Measurements from ENCODE around the gene IGF1R. TPM values are rescaled to one million over a fixed set of nuclear protein-coding genes. Genes with fewer than 3 reads are reported as not detected.
"Not testable (repeated sequence)": the region's sequence is repeated elsewhere in the genome, so short reads cannot be mapped to it uniquely, and the experiment has no call there.

IGF1R gene
- total RNA-seq, 1 donor from 2014 or later, result 53.7 TPM

DNA sequence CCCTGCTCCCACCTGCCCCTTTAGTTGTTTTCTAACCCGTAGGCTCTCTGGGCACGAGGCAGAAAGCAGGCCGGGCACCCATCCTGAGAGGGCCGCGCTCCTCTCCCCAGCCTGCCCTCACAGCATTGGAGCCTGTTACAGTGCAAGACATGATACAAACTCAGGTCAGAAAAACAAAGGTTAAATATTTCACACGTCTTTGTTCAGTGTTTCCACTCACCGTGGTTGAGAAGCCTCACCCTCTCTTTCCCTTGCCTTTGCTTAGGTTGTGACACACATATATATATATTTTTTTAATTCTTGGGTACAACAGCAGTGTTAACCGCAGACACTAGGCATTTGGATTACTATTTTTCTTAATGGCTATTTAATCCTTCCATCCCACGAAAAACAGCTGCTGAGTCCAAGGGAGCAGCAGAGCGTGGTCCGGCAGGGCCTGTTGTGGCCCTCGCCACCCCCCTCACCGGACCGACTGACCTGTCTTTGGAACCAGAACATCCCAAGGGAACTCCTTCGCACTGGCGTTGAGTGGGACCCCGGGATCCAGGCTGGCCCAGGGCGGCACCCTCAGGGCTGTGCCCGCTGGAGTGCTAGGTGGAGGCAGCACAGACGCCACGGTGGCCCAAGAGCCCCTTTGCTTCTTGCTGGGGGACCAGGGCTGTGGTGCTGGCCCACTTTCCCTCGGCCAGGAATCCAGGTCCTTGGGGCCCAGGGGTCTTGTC is 310.7 kb downstream of the IGF1R start:
- DNase-seq (ENCODE audit: low spot score), result no peak

- DNase-seq (ENCODE audit: low spot score), result no peak
Observed at GRCh38 chr15:98959640-98960007, 311.3 kb downstream of the IGF1R start.

GRCh38 chr15:98960555-98961050 is 312.3 kb downstream of the IGF1R start:
- DNase-seq (ENCODE audit: low spot score), result no peak

DNA sequence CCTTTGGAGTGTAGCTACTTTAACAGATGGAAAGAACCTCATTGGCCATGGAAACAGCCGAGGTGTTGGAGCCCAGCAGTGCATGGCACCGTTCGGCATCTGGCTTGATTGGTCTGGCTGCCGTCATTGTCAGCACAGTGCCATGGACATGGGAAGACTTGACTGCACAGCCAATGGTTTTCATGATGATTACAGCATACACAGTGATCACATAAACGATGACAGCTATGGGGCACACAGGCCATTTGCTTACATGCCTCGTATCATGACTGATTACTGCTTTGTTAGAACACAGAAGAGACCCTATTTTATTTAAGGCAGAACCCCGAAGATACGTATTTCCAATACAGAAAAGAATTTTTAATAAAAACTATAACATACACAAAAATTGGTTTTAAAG is 315.1 kb downstream of the IGF1R start:
- no peak for DNase-seq (ENCODE audit: low spot score)

GRCh38 chr15:98964466-98965133 is 316.3 kb downstream of the IGF1R start:
- DNase-seq (ENCODE audit: low spot score), result peak; percentile 52

DNA sequence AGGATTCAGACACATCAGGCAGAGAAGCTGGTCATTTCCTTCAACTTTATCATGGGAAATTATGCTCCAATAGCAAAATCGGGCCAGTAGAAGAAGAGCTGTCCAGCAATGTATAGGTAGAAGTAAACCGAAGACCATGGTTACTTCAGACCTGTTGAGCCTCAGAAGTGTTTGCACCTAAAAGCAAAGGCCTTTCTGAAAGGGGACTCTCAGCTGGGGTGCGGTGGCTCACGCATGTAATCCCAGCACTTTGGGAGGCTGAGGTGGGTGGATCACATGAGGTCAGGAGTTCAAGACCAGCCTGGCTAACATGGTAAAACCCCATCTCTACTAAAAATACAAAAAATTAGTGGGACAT is 316.8 kb downstream of the IGF1R start:
- not testable (repeated sequence) for DNase-seq (ENCODE audit: low spot score)

DNA sequence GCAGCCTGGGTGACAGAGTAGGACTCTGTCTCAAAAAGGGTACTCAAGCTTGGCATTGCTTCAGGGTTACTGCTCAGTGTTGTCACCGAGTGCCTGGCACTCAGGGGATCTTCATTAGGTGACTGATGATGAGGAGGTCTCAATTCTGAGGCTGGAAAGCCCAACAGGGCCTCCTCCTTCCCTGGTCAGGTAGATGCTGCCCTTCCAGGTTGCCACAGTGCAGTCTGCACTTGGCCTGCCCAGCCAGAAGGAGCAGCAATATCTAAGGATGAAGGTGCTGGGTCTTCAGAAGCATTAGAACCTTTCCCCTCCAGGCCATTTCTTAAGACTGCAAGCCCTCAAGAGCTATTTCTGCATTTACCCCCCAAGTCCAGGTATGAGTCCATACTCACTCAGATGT is 317.3 kb downstream of the IGF1R start:
- no peak for DNase-seq (ENCODE audit: low spot score)

DNA sequence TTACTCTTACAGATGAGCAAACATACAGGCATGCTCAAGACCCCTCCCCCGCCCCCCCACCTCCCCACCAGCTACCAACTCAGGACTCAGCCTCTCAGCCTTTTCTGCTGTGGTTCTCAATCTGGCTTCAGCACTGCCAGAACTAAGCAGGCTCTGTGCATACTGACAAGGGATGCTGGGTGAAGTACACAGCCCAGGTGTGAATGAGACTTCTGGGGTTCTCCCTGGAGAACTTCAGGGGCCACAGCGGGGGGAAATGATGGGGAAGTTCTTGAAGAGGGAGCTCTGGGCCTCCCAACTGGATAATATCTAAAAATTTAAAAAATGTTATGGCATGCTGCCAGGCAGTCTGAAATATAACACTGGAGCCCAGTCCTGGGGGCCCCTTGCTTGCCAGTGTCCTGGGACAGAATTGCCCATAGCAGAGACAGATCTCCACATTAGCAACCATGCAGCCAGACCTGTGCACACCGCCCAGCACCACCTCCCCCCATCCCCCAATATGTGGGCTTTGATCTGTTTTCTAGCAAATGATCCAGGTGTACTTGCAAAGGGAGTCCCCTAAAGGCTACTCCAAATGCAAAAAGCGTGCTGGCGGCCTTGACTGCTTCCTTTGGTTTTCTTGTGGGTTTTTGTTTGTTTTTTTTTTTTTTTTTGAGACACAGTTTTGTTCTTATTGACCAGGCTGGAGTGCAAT is 317.9 kb downstream of the IGF1R start:
- DNase-seq (ENCODE audit: low spot score), result peak; percentile 55

DNA sequence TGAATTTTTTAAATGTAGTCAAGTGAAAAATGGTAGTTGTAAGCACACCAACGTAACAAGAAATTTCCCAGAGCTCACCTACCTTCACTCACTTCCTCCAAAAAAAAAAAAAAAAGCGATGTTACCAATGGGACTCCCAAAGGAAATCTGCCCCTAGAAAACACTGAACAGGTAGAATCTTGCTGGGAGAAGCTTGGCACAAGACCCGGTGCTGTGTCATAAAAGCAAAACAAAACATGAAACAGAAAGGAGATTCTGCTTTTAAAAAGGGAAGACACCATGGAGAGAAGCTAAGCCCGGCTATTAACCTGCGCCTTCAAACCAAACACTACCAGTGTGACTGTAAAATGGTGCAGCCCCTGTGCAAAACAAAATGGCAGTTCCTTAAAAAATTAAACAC is 318.8 kb downstream of the IGF1R start:
- no peak for DNase-seq (ENCODE audit: low spot score)

DNA sequence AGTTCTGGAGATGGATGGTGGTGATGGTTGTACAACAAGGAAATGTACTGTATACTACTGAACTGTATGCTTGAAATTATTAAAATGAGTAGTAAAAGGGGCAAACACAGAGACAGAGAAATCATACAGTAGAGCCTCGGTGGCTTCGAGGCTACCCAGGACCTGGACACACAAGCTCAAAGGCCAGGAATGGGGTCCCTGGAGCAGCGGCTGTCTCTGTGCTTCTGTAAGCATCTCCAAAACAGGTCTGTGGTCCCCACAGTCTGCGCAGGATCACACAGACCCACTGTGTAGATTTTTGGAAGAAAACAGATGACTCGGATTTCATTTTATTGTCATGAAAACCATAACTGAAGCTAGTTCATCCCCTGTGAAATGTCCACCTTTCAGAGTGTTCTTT is 319.6 kb downstream of the IGF1R start:
- no peak for DNase-seq (ENCODE audit: low spot score)

GRCh38 chr15:98968576-98968975 is 320.2 kb downstream of the IGF1R start:
- DNase-seq (ENCODE audit: low spot score), result no peak

DNA sequence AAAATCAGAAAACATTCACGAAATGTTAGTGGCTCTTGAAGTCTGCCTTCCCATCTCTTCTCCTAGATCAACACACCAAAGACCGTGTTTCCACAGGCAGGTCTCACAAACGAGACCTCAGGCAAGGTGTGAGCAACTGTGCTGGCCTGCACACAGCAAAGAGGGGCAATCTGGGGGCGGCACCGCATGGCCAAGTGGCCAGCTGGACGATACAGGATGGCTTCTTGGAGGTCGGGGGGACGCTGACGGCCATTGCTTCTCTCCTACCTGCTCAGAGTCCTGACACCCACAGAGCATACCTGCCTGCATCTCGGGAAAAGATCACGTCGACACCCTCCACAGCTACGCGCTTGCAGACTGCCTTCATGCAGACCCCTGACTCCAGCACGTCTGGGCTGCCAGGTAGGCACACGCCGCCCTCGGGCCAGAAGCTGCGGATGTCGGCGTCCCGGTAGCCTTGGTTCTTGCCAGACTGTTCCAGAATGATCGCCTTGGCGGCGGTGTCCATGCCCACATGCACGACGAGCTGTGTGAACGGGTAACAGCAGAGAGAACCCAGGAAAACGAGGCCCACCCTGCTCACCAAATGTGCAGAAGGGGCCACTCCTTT is 320.9 kb downstream of the IGF1R start:
- DNase-seq (ENCODE audit: low spot score), result no peak

DNA sequence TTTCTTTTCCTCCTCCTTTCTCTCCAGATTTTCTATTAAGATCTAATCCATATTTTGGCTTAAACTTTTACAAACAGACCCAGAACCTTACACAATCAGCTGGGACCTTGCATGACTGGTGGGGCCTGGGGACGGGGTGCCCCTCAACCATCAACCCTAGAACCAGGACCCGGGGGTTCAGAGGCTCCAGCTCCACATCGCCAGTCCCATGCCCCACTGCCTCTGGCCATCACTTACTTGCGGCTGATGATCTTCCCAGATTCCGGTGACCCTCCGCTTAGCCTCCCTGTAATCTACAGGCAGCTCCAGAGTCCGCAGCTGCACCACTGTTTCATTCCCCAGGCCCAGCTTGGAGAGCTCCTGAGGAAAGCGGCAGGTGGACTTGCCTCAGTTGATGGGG is 322.5 kb downstream of the IGF1R start:
- DNase-seq (ENCODE audit: low spot score), result no peak

- no peak for DNase-seq (ENCODE audit: low spot score)
Observed at GRCh38 chr15:98976500-98976899, 328.2 kb downstream of the IGF1R start.

DNA sequence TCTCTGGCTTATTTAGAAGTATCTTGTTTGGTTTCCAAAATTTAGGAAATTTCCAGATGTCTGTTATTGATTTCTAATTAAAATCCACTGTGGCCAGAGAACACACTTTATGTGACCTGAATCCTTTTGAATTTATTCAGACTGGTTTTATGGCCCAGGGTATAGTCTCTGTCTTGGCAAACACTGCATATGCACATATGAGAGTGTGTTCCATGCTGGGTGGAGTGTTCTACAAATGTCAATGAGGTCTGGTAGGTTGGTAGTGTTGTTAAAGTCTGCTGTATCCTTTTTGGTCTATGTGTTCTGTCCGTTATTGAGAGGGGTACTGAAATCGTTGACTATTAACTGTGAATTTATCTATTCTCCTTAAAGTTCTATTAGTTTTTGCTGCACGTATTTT is 329.1 kb downstream of the IGF1R start:
- DNase-seq (ENCODE audit: low spot score), result no peak

GRCh38 chr15:98978153-98978552 is 329.8 kb downstream of the IGF1R start:
- no peak for DNase-seq (ENCODE audit: low spot score)

DNA sequence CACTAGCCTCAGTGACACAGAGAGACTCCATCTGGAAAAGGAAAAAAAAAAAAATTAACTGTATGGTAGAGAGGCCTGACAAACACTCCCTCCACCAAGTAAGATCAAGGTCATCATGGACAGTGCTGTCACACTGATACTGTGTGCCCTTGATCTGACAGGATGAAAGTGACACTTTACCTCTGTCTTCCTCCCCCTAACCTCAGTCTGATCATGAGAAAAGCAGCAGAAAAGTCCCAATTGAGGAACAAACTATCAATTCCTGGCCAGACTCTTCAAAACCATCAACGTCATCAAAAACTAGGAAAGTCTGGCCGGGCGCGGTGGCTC is 332.5 kb downstream of the IGF1R start:
- DNase-seq (ENCODE audit: low spot score), result no peak

DNA sequence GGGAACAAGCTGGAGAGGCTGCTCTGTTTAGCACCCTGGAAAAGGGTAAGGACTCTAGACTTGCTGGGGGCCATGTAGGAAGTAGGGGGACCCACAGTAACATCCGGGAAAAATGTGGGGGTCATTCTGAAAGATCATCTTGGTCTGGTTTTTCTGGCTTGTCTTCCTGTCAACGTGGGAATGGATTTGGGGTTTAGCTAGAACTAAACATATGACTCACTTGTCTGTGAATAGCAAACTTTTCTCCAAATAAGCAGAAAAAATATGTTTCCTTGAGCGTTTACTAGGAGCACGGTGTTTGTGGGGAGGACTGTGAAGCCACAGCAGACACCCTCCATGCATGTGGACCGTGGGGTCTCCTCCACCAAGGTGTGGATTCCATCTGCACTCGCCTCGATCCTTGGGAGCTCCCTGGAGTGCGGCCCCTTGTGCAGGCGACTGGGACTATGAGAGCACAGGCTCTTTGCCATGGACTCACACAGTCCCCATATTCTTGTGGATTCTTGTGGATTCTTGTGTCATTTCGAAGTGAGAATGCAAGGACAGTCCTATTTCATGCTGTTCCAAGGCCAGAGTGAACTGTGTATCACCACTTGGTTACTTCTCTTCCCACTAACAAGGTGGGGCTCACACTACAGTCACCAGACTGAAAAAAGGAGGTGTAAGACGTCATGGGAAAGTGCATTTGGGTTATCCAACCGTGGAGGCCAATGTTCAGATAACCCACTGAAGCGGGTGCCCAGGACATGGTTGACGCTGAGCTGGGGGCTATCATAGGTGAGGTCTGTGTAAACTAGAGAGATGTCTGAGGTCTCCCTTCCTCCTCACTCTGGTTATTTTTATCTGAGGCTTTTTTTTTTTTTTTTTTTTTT is 333.7 kb downstream of the IGF1R start:
- DNase-seq (ENCODE audit: low spot score), result peak; percentile 58

DNA sequence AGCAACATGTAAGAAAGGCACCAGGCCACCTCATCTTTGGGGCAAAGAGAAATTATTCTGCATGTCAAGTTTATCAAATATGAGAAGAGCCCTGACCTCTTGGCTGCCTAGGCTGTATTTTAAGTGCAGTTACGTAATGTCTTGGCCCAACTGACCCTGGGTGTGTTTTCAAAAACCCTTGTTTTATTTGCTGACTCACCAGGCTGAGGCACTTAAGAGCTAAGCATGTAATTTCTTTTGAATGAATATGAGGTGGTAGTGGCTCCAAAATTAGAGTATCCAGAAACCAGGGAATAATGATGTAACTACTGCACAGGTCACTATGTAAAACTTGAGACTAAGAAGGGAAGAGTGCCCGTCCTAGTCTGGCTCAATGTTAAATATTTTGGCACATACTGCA is 335.0 kb downstream of the IGF1R start:
- DNase-seq (ENCODE audit: low spot score), result peak; percentile 92

GRCh38 chr15:98986281-98986680 is 337.9 kb downstream of the IGF1R start:
- no peak for DNase-seq (ENCODE audit: low spot score)

DNA sequence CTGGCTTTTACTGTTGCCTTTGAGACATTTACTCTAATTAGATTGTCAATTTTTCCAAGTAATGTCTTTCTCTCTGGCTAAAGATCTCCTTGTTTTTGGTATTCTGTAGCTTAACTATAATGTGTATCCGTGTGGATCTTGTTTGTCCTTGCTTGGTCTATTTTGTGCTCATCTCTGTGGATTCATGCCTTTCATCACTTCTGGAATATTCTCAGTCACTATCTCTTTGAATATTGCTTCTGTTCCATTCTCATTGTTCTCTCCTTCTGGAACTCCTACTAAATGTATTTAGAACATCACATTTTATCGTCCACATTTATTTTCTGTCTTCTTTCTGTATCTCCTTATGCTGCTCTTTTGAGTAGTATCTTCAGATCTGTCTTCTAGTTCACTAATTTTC is 346.6 kb downstream of the IGF1R start:
- no peak for DNase-seq (ENCODE audit: low spot score)

DNA sequence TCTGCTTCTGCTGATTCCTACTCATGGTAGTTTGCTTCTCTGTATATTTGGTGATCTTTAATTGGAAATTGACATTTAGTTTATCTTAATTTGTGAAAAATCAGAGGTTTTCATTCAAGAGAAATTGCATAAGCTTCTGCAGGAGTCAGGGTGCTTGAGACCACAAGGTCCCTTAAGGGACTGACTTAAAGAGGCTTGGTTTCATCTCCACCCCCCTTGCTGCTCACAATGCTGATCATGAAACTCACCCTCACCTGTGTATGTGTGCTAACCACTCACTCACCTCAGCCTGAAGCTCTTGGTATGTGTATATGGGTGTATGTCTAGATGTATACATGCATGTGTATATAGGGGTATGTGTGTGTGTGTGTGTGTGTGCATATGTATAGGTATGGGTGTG is 347.8 kb downstream of the IGF1R start:
- no peak for DNase-seq (ENCODE audit: low spot score)
